ENCODE measurements around the gene RSRC1.

- TF ChIP-seq, protein P1, sequence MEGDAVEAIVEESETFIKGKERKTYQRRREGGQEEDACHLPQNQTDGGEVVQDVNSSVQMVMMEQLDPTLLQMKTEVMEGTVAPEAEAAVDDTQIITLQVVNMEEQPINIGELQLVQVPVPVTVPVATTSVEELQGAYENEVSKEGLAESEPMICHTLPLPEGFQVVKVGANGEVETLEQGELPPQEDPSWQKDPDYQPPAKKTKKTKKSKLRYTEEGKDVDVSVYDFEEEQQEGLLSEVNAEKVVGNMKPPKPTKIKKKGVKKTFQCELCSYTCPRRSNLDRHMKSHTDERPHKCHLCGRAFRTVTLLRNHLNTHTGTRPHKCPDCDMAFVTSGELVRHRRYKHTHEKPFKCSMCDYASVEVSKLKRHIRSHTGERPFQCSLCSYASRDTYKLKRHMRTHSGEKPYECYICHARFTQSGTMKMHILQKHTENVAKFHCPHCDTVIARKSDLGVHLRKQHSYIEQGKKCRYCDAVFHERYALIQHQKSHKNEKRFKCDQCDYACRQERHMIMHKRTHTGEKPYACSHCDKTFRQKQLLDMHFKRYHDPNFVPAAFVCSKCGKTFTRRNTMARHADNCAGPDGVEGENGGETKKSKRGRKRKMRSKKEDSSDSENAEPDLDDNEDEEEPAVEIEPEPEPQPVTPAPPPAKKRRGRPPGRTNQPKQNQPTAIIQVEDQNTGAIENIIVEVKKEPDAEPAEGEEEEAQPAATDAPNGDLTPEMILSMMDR (IDR thresholded peaks at IDR 0.05; ENCODE audit: low read depth, low read length), result no peak
- TF ChIP-seq EZH2phosphoT487 (IDR thresholded peaks at IDR 0.05; ENCODE audit: low read depth), result no peak
Measured at GRCh38 chr3:158258619-158259018, 148.7 kb downstream of the RSRC1 start.
